ENCODE results near the gene BMPER.

BMPER gene

GRCh38 chr7:34042406-34042805, 137.1 kb downstream of the BMPER start:
- no peaks in the 10 kb centered on the region for H3K36me3 ChIP-seq (ENCODE audit: insufficient read depth, low read length)
- H3K27me3 ChIP-seq (ENCODE audit: control insufficient read depth, insufficient read depth, low read length), result no peaks in the 10 kb centered on the region
- no peak overlapping the region for H3K4me2 ChIP-seq (ENCODE audit: low read length)
- H3K4me3 ChIP-seq (ENCODE audit: low read length), result no peak overlapping the region
- peaks cover 13% of the 10 kb centered on the region for H3K4me1 ChIP-seq (ENCODE audit: control insufficient read depth, insufficient read depth, low read length)
- no peaks in the 10 kb centered on the region for H3K9me3 ChIP-seq (replicated peaks; ENCODE audit: low read length)
- no peak overlapping the region for H3K9ac ChIP-seq (ENCODE audit: low read depth, low read length)

GRCh38 chr7:34043461-34044305, 138.3 kb downstream of the BMPER start:
- H3K4me2 ChIP-seq (ENCODE audit: low read length), result no peak overlapping the region
- peaks cover 13% of the 10 kb centered on the region for H3K4me1 ChIP-seq (ENCODE audit: control insufficient read depth, insufficient read depth, low read length)
- H3K36me3 ChIP-seq (ENCODE audit: insufficient read depth, low read length), result no peaks in the 10 kb centered on the region
- H3K4me3 ChIP-seq (ENCODE audit: low read length), result no peak overlapping the region
- no peaks in the 10 kb centered on the region for H3K27me3 ChIP-seq (ENCODE audit: control insufficient read depth, insufficient read depth, low read length)
- H3K9ac ChIP-seq (ENCODE audit: low read depth, low read length), result no peak overlapping the region
- H3K9me3 ChIP-seq (replicated peaks; ENCODE audit: low read length), result no peaks in the 10 kb centered on the region

GRCh38 chr7:34044306-34044643, 138.9 kb downstream of the BMPER start:
- Histone ChIP-seq H3K4me1 (ENCODE audit: control insufficient read depth, insufficient read depth, low read length) (peaks cover 13% of the 10 kb centered on the region), H3K9ac (ENCODE audit: low read depth, low read length) (no peak overlapping the region), H3K36me3 (ENCODE audit: insufficient read depth, low read length) (no peaks in the 10 kb centered on the region), H3K4me3 (ENCODE audit: low read length) (no peak overlapping the region), H3K9me3 (replicated peaks; ENCODE audit: low read length) (no peaks in the 10 kb centered on the region), H3K4me2 (ENCODE audit: low read length) (no peak overlapping the region), H3K27me3 (ENCODE audit: control insufficient read depth, insufficient read depth, low read length) (no peaks in the 10 kb centered on the region)

DNA sequence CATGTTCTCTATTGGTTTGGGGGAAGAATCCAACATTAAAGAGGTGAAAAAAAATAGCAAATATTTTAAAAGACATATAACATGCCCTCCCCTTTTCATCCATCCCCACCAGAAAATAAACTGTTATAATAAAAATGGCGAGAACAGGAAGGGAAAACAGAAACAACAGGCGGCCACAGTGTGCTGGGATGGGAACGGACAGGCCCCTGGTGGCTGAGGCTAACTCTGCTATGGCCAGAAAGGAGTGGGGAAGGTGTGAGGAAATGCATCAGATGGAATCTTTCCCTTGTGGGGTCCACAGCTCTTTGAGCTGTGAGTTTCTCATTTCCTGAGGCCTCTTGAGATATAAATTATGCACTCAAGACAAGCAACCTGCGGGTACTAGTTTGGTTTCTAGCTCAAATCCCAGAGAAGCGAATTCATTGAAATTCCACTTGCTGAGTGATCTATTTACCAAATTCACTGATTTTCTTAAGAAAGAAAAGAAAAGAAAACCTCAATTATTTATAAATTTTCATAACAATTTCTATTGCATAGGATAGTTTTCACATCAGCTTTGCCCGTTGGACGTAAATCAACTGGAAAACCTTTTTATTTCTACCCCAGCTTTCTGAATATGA, 139.5 kb downstream of the BMPER start:
- no peaks in the 10 kb centered on the region for H3K27me3 ChIP-seq (ENCODE audit: control insufficient read depth, insufficient read depth, low read length)
- H3K9me3 ChIP-seq (replicated peaks; ENCODE audit: low read length), result no peaks in the 10 kb centered on the region
- H3K9ac ChIP-seq (ENCODE audit: low read depth, low read length), result no peak overlapping the region
- H3K36me3 ChIP-seq (ENCODE audit: insufficient read depth, low read length), result no peaks in the 10 kb centered on the region
- H3K4me3 ChIP-seq (ENCODE audit: low read length), result no peak overlapping the region
- H3K4me2 ChIP-seq (ENCODE audit: low read length), result no peak overlapping the region
- H3K4me1 ChIP-seq (ENCODE audit: control insufficient read depth, insufficient read depth, low read length), result peaks cover 13% of the 10 kb centered on the region

- no peaks in the 10 kb centered on the region for H3K9me3 ChIP-seq (replicated peaks; ENCODE audit: low read length)
- no peaks in the 10 kb centered on the region for H3K27me3 ChIP-seq (ENCODE audit: control insufficient read depth, insufficient read depth, low read length)
- H3K4me3 ChIP-seq (ENCODE audit: low read length), result no peak overlapping the region
- peaks cover 6% of the 10 kb centered on the region for H3K36me3 ChIP-seq (ENCODE audit: insufficient read depth, low read length)
- no peaks in the 10 kb centered on the region for H3K4me1 ChIP-seq (ENCODE audit: control insufficient read depth, insufficient read depth, low read length)
- H3K4me2 ChIP-seq (ENCODE audit: low read length), result no peak overlapping the region
- H3K9ac ChIP-seq (ENCODE audit: low read depth, low read length), result no peak overlapping the region
Observed at GRCh38 chr7:34048445-34048844, 143.1 kb downstream of the BMPER start.

- Histone ChIP-seq H3K9me3 (replicated peaks; ENCODE audit: low read length) (no peaks in the 10 kb centered on the region), H3K36me3 (ENCODE audit: insufficient read depth, low read length) (peaks cover 6% of the 10 kb centered on the region), H3K4me1 (ENCODE audit: control insufficient read depth, insufficient read depth, low read length) (peaks cover 8% of the 10 kb centered on the region), H3K4me3 (ENCODE audit: low read length) (no peak overlapping the region), H3K27me3 (ENCODE audit: control insufficient read depth, insufficient read depth, low read length) (no peaks in the 10 kb centered on the region), H3K9ac (ENCODE audit: low read depth, low read length) (no peak overlapping the region), H3K4me2 (ENCODE audit: low read length) (no peak overlapping the region)
Observed at GRCh38 chr7:34054075-34054474, 148.7 kb downstream of the BMPER start.

DNA sequence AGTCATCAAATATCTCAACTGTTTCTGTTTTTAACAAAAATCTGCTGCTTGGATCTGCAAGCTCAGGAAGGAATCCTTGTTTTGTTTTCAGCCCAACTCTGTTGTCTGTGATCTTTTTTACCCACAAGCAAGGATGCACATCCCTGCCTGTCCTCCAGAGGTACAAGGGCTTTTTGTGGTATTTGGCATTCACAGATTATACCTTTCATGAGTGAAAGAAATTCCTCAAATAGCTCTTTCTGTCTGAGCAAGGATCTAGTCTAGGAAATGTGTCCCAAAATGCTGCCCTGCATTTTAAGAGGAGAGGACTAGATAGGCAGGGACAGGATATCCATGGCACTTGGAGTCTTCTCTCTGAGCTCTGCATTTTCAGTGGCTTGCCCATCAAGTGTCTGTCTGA, 151.8 kb downstream of the BMPER start:
- H3K4me3 ChIP-seq (ENCODE audit: low read length), result no peak overlapping the region
- no peak overlapping the region for H3K4me2 ChIP-seq (ENCODE audit: low read length)
- H3K9me3 ChIP-seq (replicated peaks; ENCODE audit: low read length), result no peaks in the 10 kb centered on the region
- peaks cover 6% of the 10 kb centered on the region for H3K36me3 ChIP-seq (ENCODE audit: insufficient read depth, low read length)
- no peaks in the 10 kb centered on the region for H3K27me3 ChIP-seq (ENCODE audit: control insufficient read depth, insufficient read depth, low read length)
- peaks cover 36% of the 10 kb centered on the region for H3K4me1 ChIP-seq (ENCODE audit: control insufficient read depth, insufficient read depth, low read length)
- H3K9ac ChIP-seq (ENCODE audit: low read depth, low read length), result no peak overlapping the region

DNA sequence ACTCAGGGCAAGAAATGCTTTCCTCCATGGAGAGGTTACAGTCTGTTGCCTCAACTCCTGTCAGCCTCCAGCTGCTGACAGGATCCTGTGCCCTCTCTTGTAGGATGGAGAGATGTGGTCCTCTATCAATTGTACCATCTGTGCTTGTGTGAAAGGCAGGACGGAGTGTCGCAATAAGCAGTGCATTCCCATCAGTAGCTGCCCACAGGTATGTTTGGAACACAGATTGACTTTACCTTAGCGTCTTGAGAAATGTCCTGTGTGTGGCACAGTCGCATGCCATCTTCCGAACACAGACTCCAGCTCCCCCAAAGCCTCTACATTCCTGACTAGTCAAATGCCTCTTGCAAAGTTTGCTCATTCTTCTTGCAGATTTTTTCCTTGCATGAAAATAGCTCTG, 152.6 kb downstream of the BMPER start:
- H3K9me3 ChIP-seq (replicated peaks; ENCODE audit: low read length), result no peaks in the 10 kb centered on the region
- H3K4me1 ChIP-seq (ENCODE audit: control insufficient read depth, insufficient read depth, low read length), result peaks cover 37% of the 10 kb centered on the region

GRCh38 chr7:34058801-34059135, 153.4 kb downstream of the BMPER start:
- Histone ChIP-seq H3K4me3 (ENCODE audit: low read length) (no peak overlapping the region), H3K27me3 (ENCODE audit: control insufficient read depth, insufficient read depth, low read length) (no peaks in the 10 kb centered on the region), H3K9ac (ENCODE audit: low read depth, low read length) (peak overlapping the region; percentile 23), H3K4me1 (ENCODE audit: control insufficient read depth, insufficient read depth, low read length) (peaks cover 37% of the 10 kb centered on the region), H3K4me2 (ENCODE audit: low read length) (peak overlapping the region; percentile 32), H3K36me3 (ENCODE audit: insufficient read depth, low read length) (no peaks in the 10 kb centered on the region), H3K9me3 (replicated peaks; ENCODE audit: low read length) (no peaks in the 10 kb centered on the region)

More for the DNA sequence above, 152.6 kb downstream of the BMPER start:
- H3K27me3 ChIP-seq (ENCODE audit: control insufficient read depth, insufficient read depth, low read length), result no peaks in the 10 kb centered on the region
- no peak overlapping the region for H3K4me3 ChIP-seq (ENCODE audit: low read length)
- H3K36me3 ChIP-seq (ENCODE audit: insufficient read depth, low read length), result peaks cover 2% of the 10 kb centered on the region
- no peak overlapping the region for H3K9ac ChIP-seq (ENCODE audit: low read depth, low read length)
- no peak overlapping the region for H3K4me2 ChIP-seq (ENCODE audit: low read length)

DNA sequence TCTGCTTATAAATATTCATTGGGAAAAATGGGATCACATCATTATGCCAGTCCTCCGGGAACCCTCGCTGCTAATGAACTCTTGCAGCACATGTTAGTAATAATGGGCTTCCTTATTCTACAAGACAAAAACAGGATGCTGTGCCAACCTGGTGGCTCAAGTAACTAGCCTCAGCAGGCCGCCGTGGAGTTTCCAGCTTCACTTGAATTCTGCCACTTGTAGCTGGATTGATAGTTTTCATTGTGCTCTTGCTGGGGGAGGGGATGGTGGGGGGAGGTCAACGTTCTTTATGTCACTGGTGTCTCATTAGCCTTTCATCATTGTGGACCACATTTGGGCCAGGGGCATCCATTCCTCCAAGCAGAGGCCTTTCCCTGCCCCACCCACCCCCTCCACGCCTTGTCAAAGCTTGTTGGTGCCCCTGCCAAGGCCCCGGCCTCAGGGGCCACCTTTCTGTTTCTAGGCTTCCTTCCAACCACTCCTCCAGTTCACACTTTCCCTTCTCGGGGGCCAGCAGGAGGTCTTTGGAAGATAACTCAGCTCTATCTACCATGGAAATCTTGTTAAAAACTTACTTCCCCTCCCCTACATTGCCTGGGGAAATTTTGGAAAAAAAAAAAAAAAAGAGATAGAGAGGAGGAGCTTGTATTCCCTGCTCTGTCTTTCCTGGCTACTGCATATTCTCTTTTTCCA, 153.9 kb downstream of the BMPER start:
- no peaks in the 10 kb centered on the region for H3K36me3 ChIP-seq (ENCODE audit: insufficient read depth, low read length)

GRCh38 chr7:34060196-34060947, 155.0 kb downstream of the BMPER start:
- Histone ChIP-seq H3K36me3 (ENCODE audit: insufficient read depth, low read length) (no peaks in the 10 kb centered on the region), H3K4me3 (ENCODE audit: low read length) (no peak overlapping the region), H3K9me3 (replicated peaks; ENCODE audit: low read length) (no peaks in the 10 kb centered on the region), H3K9ac (ENCODE audit: low read depth, low read length) (no peak overlapping the region), H3K4me1 (ENCODE audit: control insufficient read depth, insufficient read depth, low read length) (peaks cover 37% of the 10 kb centered on the region), H3K27me3 (ENCODE audit: control insufficient read depth, insufficient read depth, low read length) (no peaks in the 10 kb centered on the region), H3K4me2 (ENCODE audit: low read length) (no peak overlapping the region)

More for the DNA sequence above, 153.9 kb downstream of the BMPER start:
- Histone ChIP-seq H3K9ac (ENCODE audit: low read depth, low read length) (peak overlapping the region; percentile 23), H3K4me3 (ENCODE audit: low read length) (no peak overlapping the region), H3K4me2 (ENCODE audit: low read length) (peak overlapping the region; percentile 32), H3K4me1 (ENCODE audit: control insufficient read depth, insufficient read depth, low read length) (peaks cover 37% of the 10 kb centered on the region), H3K27me3 (ENCODE audit: control insufficient read depth, insufficient read depth, low read length) (no peaks in the 10 kb centered on the region), H3K9me3 (replicated peaks; ENCODE audit: low read length) (no peaks in the 10 kb centered on the region)

Data from skeletal muscle satellite cell (primary cell).